ENCODE data around the gene PRKAR1B. TPM values are rescaled to one million over a fixed set of nuclear protein-coding genes. Genes with fewer than 3 reads are reported as not detected.

PRKAR1B gene
- total RNA-seq, 2 donors from 2014 or later = 15.6 to 18.4 TPM

GRCh38 chr7:759569-759968, 32.5 kb upstream of the PRKAR1B start:
- no peak overlapping the region for H3K27ac ChIP-seq
- H3K36me3 ChIP-seq = peaks cover 56% of the 10 kb centered on the region
- DNase-seq (ENCODE audit: low spot score) (no peak), ATAC-seq (ENCODE audit: insufficient number of reproducible peaks, low FRiP score, low read depth) (no peak)
- TF ChIP-seq CTCF (IDR thresholded peaks at IDR 0.05) = no peak
- H3K4me3 ChIP-seq = no peak overlapping the region
- no peaks in the 10 kb centered on the region for H3K4me1 ChIP-seq (ENCODE audit: control insufficient read depth in 1 of 2, low read depth in 2 of 2)
- no peaks in the 10 kb centered on the region for H3K9me3 ChIP-seq
- no peaks in the 10 kb centered on the region for H3K27me3 ChIP-seq (replicated peaks; ENCODE audit: insufficient read depth)

GRCh38 chr7:757741-758163, 30.7 kb upstream of the PRKAR1B start:
- Histone ChIP-seq H3K27me3 (replicated peaks; ENCODE audit: insufficient read depth) (no peaks in the 10 kb centered on the region), H3K36me3 (peaks cover 50% of the 10 kb centered on the region), H3K9me3 (no peaks in the 10 kb centered on the region), H3K4me3 (no peak overlapping the region), H3K27ac (no peak overlapping the region), H3K4me1 (ENCODE audit: control insufficient read depth in 1 of 2, low read depth in 2 of 2) (no peaks in the 10 kb centered on the region)
- no peak for ATAC-seq (ENCODE audit: insufficient number of reproducible peaks, low FRiP score, low read depth)
- DNase-seq (ENCODE audit: low spot score) = no peak
- no peak for TF ChIP-seq CTCF (IDR thresholded peaks at IDR 0.05)

GRCh38 chr7:756928-757560, 30.0 kb upstream of the PRKAR1B start:
- DNase-seq (ENCODE audit: low spot score) (no peak), ATAC-seq (ENCODE audit: insufficient number of reproducible peaks, low FRiP score, low read depth) (no peak)
- H3K36me3 ChIP-seq = peaks cover 44% of the 10 kb centered on the region
- H3K27ac ChIP-seq = no peak overlapping the region
- no peaks in the 10 kb centered on the region for H3K27me3 ChIP-seq (replicated peaks; ENCODE audit: insufficient read depth)
- no peaks in the 10 kb centered on the region for H3K9me3 ChIP-seq
- H3K4me3 ChIP-seq = no peak overlapping the region
- no peak for TF ChIP-seq CTCF (IDR thresholded peaks at IDR 0.05)
- no peaks in the 10 kb centered on the region for H3K4me1 ChIP-seq (ENCODE audit: control insufficient read depth in 1 of 2, low read depth in 2 of 2)

- no peaks in the 10 kb centered on the region for H3K4me1 ChIP-seq (ENCODE audit: control insufficient read depth in 1 of 2, low read depth in 2 of 2)
- no peaks in the 10 kb centered on the region for H3K27me3 ChIP-seq (replicated peaks; ENCODE audit: insufficient read depth)
- no peak for DNase-seq (ENCODE audit: low spot score)
- no peak for TF ChIP-seq CTCF (IDR thresholded peaks at IDR 0.05)
- no peaks in the 10 kb centered on the region for H3K9me3 ChIP-seq
- peaks cover 44% of the 10 kb centered on the region for H3K36me3 ChIP-seq
- no peak overlapping the region for H3K4me3 ChIP-seq
- H3K27ac ChIP-seq = no peak overlapping the region
- no peak for ATAC-seq (ENCODE audit: insufficient number of reproducible peaks, low FRiP score, low read depth)
These were observed 29.3 kb upstream of the PRKAR1B start for GRCh38 chr7:756231-756927.

- no peak for DNase-seq (ENCODE audit: low spot score)
- Histone ChIP-seq H3K27ac (no peak overlapping the region), H3K4me1 (ENCODE audit: control insufficient read depth in 1 of 2, low read depth in 2 of 2) (no peaks in the 10 kb centered on the region), H3K27me3 (replicated peaks; ENCODE audit: insufficient read depth) (no peaks in the 10 kb centered on the region), H3K9me3 (no peaks in the 10 kb centered on the region), H3K36me3 (peaks cover 44% of the 10 kb centered on the region), H3K4me3 (no peak overlapping the region)
- ATAC-seq (ENCODE audit: insufficient number of reproducible peaks, low FRiP score, low read depth) = no peak
- TF ChIP-seq CTCF (IDR thresholded peaks at IDR 0.05) = no peak
These were observed 28.3 kb upstream of the PRKAR1B start for GRCh38 chr7:755413-755805.

Data from thoracic aorta (tissue), 2 donors.